NCI-H460 (cell line): ENCODE data around the gene SGMS2. TPM values are rescaled to one million over a fixed set of nuclear protein-coding genes. Genes with fewer than 3 reads are reported as not detected.

Source experiments
- DNase-seq: peaks from one replicate; pipeline ENCODE4 v3.0.0-alpha.2; 2016; ENCODE audit warnings: low read depth; ENCODE audit errors: extremely low read depth
- total RNA-seq: library from RNA; depleted of rRNA; stranded (reverse); fragments of >200 nt; shearing (Covaris generic); gene quantifications from 2 replicates; pipeline ENCODE4 v1.2.3, GENCODE V29; 2014

SGMS2 gene
- total RNA-seq, 1 experiment from 2014 or later = 26.7 TPM

DNA sequence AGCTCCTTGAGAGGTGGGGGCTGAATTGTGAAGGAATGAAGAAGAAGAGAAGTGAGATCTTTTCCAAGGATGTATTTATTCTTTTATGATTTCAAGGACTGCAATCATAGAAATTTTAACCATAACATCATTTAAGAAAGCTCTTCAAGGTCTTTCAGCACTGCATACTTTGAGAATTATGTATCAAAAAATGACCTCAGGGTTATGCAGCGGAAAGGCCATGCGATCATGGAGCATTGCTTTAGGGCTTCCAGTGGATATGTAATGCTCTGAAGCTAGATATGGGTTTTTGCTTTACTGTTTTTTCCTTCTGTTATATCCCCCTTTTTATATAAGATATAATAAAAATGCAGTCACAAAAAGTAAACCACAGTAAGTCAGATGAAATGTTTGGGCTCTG lies 38.7 kb downstream of the SGMS2 start:
- no peak for DNase-seq

DNA sequence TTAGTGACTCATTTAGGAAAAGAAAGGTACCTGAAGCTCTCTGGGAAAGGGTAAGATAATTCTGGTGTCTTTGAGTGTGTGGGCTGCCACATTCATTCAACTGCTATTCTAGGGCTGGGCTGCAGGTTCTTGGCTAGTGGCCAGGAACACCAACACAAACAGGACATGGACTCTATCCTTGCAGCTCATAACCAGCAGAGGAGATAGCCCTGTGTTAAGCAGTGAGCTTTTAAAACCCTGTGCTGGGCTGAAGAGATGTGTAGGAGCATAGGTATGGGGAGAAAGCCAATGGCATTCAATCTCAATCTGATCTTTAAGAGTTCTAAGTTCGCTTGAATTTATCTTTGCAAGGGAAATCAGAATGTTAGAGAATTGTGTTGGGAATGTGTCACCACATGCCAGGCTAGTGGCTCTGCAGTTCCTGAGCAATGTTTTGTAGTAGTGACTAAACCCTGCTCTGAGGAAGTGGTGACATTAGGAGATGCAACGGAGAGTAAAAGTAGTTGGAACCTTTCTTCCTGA lies 39.2 kb downstream of the SGMS2 start:
- DNase-seq = no peak

DNA sequence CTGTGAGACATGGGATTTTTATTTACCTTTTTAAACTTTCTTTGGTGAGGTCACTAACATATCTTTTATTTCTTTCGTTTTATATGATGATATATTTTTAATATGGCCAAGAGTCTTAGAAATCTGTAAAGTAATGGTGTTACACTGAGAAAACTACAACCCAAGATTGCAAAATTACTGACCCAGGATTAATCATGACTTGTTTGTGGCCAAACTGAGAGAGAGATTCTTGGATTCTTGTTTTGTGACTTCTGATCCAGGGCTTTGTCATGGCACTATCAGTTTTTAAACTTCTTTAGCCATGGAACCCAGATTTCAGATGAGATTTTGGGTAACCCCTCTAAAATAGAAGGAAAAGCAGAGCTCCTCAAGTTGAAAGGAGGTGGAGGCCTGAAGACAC lies 42.0 kb downstream of the SGMS2 start:
- DNase-seq = no peak

DNA sequence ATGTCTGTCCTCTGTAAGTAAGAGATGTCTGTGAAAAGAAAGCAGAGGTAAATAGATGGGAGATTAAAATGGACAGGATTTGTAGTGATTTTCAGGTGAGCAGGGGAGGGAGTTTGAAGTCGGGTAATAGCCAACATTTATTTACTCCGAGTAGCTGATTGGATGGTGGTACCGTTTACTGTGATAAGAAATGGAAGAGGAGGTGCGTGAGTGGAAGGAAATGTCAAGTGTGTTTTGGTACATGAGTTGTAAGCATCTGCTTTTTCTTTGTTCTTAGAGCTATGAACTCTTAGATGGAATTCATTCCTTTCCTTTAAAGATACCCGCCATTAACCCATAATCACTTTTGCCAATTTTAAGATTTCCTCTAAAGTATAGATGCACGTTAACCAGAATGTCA lies 45.5 kb downstream of the SGMS2 start:
- DNase-seq = no peak

DNA sequence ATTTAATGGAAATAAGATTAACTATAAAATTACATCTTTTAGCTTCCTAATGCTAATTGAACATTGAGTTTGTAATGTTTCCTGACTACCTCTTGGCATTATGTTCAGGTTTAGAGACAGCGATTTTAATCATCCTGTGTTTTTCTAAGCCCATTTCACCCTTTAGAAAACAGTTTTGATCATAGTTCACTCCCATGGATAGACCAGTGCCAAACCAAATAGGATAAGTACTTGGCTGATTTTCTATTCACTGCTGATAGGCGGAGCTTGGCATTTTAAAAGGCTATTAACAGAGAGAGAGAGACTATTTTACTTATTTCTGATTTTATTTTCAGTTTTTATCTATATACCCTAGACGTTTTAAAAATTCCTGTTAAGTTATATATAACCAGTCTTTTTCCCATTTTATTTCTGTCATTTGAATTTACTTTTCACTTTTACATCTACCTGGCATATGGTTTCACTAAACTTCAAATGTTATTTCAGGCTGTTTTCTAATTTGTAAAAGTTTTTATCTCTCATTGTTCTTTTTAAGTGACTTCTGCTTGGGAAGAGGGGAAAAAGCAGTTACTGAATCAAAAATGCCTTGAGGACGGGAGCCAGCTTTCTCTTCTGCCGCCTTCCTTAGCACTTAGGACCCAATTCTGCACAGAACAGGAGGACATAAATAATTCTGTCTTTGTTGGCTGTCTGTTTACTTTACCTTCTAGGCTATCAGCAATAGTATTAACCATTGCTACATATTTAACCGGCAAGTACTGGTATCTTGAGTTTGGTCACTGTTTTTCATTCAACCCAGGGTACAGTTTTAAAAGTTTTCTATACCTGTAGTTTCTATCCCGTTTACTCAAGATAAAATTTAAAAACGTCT lies 46.4 kb downstream of the SGMS2 start:
- no peak for DNase-seq

DNA sequence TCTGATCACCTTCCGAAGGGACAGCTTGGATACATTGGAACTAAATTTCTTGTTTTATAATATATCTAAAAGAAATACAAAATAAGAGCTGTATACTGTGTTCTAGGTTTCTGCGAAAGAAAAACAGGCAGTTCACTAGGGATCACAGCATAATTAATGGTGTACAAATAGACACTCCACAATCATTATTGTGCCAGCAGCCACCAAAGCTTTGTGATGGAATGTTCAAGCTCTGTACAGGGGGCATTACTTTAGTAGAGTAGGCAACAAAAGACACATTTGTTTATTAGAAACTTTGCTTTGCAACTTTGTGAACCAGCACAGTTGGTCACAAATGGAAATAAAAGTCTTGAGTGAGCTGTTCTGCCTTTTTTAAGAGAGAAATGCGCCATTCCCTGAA lies 49.3 kb downstream of the SGMS2 start:
- no peak for DNase-seq

DNA sequence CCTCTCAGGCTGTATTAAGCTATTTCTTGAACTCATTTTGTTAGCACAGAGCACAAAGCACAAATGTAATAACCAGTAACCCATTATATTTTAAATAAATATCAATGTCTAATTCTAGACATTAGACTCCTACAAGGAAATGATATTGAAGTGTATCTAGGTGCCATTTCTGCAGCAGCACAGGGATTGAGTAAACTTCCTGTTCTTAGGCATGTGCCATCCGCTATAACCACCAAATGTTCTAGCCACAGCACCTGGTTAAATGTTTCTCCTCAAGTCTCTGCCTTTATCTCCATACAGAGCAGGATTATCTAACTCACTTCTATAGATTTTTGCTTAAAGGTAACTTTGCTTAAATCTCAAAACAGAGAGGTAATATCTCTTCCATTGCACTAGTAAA lies 51.4 kb downstream of the SGMS2 start:
- no peak for DNase-seq

DNA sequence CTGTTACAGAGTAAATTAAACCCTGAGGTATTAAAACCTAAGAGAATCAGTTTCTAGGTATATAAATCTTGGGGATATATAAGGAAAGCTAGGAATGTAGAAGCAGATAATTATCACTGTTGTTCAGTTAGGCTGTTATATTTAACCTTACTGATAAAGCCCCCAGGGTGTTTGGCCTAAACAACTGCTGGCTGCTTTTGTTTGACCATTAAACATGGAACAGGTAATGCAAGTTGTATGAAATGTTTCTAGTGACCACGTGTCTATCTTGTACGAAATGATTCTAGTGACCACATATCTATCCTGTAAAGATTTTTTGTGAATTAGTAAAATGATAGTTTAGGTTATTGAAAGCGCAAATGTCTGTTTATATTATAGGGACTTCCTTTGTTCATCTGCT lies 52.6 kb downstream of the SGMS2 start:
- no peak for DNase-seq

DNA sequence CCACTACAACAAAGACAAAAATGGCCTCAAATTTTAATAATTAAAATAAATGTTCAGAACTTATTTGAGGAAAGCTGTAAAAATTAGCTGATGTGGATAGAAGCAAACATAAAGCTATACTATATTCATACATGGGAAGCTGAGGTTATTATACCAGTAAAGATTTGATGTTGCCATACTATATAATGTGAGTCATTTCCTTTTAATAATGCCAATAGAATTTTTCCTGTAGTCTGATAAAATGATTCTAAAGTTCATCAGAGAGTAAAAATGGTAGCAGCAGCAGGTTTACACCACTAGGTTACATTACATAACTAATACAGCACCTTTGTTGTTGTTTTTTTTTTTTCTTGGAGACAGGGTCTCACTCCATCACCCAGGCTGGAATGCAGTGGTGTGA lies 61.1 kb downstream of the SGMS2 start:
- DNase-seq = no peak

DNA sequence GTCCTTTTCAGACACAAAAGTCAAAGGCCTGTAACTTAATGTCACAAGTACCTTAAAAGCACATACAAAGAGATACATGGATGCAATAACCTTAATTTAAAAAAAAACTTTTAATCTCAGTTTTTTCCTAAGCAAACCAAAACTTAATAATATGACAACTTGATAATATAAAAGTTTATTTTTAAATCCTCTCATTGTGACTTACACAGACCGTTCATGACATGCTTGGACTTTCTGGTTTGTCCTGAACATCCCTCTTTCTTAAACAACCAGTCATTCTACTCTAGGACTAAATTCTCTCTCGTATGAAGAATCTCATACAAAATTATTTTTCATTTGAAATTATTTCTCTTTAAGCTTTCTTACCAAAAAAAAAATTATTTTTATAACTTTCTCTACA lies 63.5 kb downstream of the SGMS2 start:
- DNase-seq = no peak

DNA sequence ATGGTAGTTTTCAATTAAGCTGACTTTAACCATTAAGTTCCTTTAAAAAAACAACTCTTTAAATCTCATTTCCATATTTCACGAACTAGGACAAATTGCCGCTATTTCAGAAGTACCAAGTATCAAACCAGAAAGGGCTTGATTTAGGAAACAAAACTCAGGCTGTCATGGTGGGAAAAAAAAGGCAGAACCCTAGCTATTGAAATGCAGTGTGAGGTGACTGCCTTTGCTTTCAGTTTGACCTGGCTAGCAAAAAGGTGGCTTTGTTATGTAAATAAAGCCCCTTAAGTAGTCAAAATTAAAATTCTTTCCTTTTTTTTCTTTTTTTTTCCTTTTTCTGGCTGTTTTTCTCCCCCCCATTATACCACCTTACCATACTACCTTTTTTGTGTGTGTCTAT lies 66.0 kb downstream of the SGMS2 start:
- DNase-seq = no peak

DNA sequence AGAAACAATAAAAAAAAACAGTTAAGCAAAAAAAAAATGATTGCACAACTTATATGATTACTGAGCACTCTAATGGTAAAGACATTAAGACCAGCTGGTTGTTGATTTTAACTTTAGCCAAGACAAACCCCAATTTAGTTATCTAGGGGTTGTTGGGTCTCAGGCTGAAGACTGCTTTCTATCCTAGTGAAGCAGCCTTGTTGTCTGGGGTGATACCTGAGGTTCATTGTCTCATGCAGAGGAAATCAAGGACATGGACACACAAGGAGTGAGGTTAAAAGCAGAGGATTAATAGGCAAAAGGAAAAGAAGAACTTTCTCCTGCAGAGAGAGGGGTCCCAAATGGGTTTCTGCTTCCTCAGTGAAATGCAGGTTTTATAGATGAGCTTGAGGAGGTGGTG lies 66.6 kb downstream of the SGMS2 start:
- no peak for DNase-seq

DNA sequence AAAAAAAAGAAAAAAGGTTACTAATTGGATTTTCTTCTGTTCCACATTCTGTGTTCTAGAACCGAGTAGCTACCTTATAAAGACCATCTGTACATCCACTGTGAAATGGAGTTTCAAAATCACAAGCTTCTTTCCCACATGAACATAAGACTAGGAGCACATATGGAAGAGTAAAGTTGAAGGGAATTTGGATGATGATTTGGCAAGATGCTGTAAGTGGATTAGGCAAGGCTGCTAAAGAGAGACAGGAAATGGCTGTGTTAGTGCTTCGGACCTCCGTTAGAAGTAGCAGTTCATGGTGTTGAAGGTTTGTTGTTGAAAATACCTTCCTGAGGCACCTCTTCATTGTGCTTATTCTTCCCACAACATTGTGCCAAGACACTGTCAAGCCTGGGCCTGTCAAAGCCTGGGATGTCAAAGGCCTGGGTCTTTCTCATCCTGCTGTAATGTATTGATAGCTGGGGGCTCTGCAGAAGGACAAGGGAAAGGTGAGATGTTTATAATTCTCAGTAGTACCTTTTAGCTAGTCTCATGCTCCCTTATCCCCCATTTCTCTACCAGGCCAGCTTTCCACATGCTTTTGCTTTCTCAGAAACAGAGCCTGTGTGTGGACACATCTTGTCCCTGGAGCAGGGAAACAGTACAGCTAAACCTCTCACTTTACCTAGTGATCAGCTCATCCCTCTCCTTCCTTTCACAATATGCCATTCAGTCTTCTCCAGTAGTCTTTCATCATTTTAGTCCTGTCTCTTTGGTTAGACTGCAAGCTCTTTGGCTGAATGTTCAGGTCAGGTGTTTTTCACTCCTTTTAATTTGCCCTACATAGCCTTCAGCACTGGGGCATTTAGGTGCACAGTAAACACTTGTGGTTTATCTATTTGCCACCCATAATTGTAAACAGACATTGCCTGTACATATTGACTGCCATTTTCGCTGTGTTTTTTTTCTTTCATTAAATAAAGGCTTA lies 68.7 kb downstream of the SGMS2 start:
- DNase-seq = no peak

DNA sequence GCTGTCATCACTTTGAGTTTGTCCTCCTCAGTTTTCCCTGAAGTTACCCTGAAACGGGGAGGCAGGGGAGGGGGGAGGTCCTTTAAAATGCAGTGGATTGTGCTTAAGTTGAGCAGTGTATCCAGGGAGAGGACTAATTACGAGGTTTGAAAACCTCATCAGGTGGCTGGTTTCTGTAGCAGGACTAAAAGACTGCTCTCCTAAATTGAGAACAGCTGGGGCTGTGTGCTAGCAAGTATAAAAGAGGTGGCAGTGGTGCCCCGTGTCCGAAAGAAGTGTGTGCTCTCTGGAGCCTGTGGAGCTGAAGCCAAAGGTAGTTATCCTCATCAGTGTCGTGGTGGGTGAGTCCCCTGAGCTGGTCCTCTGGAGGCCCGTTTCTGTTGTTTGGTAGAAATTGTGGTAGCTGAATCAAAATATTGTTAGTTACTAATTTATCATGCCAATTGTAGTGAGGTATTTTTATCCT lies 69.4 kb downstream of the SGMS2 start:
- no peak for DNase-seq

DNA sequence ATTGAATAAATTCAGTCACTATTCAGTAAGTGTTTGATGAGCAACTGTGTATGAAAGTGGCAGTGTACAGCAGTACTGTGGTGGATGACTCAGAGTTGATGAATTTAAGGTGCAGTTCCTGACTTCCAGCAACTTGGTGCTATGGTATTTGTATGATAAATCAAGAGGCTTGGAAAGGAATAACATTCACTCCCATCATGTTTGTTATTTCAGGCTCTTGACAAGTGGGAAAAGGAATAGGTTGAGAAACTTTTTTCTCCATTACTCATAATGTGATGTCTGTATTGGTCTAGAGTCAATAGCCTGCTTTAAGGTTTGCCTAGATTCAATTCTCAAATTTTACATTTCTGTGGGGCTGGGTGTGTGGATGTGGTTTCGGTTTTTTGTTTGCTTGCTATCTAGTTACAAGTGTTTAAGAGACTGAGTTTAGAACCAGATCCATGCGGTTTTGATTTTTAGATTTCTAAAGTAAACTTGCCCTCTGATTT lies 71.5 kb downstream of the SGMS2 start:
- DNase-seq = peak; percentile 61

DNA sequence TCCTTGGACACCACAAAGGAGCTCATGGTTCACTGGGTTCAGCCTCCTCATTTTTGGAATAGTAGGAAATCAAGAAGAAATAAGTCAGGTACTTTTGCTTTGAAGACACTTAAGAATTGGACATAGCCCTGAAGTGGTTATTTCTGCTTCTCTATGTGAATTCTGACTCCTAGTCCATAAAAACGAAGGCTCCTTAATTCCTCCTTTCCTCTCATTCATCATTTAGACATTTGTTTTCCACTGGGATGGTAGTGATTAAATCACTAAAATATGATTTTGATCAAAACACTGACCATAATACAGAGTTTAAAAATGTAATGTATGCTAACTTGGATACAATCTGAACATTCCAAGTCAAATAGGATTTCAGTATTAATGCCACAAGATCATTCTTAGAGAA lies 71.9 kb downstream of the SGMS2 start:
- no peak for DNase-seq

DNA sequence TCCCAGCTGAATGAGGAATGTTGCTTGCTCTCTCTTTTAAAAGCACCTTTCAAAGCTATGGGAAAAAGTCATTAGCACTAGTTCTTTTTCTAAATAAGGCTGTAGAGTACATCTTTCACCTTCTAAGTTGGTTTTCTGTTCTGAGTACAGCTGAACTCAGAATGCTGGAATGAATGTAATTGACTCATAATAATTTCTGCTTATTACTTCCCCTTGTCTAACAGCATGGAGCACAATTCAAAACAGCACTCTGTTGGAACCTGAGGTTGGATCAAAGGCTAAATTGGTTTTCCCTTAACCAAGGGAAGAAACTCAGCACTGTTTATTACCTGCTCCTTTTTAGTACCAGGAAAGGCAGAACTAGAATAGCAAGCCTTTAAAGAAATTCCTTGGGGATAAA lies 73.1 kb downstream of the SGMS2 start:
- DNase-seq = no peak

DNA sequence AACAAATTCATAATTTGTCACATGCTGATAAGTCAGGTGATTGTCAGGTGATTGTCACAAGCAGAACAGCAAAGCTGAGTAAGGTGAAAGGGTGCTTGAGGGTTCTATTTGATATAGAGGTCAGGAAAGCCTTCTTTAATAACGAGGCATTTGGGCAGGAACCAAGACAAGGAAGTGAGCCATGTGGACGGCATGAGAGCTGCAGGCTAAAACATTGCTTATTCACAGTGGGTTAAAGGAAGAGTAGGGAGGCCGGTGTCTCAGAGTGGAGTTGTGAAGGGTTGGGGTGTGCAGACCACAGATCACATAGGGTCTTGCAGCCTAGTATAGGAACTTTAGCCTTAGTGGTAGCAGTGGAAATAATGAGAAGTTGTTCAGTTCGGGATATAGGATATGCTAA lies 75.3 kb downstream of the SGMS2 start:
- DNase-seq = no peak

DNA sequence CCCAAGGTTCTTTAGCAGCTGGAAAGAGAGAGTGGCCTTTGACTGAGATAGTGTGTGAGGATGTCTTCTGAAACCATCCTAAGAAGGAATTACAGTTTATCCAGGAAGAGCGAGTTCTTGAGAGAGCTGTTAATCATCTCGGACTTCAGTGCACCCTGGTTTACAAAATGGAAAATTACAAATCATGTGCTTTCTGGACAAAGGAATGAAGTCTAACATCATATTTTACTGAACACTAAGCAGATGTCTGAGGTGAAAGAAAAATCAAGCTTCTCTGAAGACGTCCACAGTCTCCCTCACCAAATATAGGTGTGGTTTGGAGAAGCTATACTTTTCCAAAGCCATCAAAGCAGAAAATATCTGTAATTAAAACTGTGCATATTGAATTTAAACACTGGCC lies 75.8 kb downstream of the SGMS2 start:
- DNase-seq = no peak

DNA sequence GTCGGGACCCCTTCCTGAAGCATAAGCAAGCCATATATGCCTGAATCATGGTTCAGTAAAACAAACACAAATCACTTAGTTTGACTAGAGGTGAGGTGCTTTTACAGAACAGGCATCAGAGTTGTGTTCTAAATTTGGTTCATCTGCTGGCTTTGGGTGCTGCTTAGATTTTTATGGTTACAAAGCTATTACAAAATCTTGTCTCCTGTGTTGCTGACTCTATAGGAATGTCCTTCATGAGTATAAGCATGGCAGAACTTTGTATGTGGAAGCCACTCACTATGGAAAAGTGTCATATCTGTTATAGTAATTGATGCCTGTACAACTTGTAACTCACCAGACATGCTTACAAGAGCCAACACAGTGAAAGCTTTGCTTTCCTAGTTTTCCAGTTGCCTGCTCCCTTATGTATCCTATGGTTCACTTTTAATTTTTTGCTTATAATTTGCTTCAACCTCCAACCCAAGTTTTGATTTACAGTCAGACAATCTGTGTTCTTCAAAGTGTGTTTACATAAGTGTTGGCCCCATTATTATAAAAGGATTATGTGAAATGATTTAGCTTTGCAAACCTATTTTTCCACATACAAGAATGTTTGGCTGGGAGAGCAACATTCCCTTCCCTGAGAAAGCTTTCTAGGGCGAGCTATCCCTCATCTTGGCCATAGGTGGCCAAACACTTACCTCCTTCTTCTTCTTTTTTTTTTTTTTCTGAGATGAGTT lies 76.6 kb downstream of the SGMS2 start:
- no peak for DNase-seq

DNA sequence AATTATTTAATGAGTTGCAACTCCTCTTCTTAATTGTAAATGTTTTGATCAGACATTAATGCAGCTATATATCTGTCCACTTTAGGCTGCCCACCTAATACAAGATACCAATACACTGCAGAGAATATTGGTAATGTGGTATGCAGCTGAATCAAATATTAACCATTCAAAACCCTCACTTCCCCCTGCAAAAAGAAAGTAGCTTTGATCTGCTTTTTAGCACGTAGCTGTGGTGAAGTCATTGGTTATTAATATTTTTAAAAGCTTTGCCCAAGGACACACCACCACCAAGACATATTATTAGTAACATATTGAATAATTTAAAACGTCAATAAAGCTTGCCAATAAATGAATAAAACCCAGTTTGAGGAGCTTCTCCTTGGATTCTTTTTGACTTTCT lies 78.0 kb downstream of the SGMS2 start:
- no peak for DNase-seq
